H9 (cell line): ENCODE results near the gene PHOSPHO1. TPM values are rescaled to one million over a fixed set of nuclear protein-coding genes. Genes with fewer than 3 reads are reported as not detected.

Experiments
- DNase-seq: peaks from one replicate; pipeline ENCODE4 v3.0.0-alpha.2; 2017
- H2AFZ ChIP-seq: one replicate; pipeline ENCODE4 v1.6.1; 2013; ENCODE audit warnings: mild to moderate bottlenecking, low read length, control low read depth, moderate library complexity
- H2AK5ac ChIP-seq: 2 replicates; pipeline ENCODE4 v1.6.1; 2013; ENCODE audit warnings: low read length, control low read depth, mixed read lengths; ENCODE audit not compliant: insufficient read length
- H2BK120ac ChIP-seq: one replicate; pipeline ENCODE4 v1.6.1; 2013; ENCODE audit warnings: low read depth, mild to moderate bottlenecking, low read length, control low read depth, inconsistent platforms; ENCODE audit not compliant: poor library complexity, severe bottlenecking
- H2BK12ac ChIP-seq: 2 replicates; pipeline ENCODE4 v1.6.1; 2013; ENCODE audit warnings: low read length, control low read depth, mixed read lengths, low read depth; ENCODE audit not compliant: insufficient read length
- H2BK15ac ChIP-seq: 2 replicates; pipeline ENCODE4 v1.6.1; 2013; ENCODE audit warnings: low read depth, low read length, control low read depth
- H2BK20ac ChIP-seq: one replicate; pipeline ENCODE4 v1.6.1; 2013; ENCODE audit warnings: low read depth, mild to moderate bottlenecking, low read length, control low read depth, inconsistent platforms; ENCODE audit not compliant: poor library complexity, severe bottlenecking
- H2BK5ac ChIP-seq: 2 replicates; pipeline ENCODE4 v1.6.1; 2013; ENCODE audit warnings: low read length, control low read depth, mixed read lengths; ENCODE audit not compliant: insufficient read length
- H3K14ac ChIP-seq: 2 replicates; pipeline ENCODE4 v1.6.1; 2013; ENCODE audit warnings: low read length, control low read depth; ENCODE audit not compliant: insufficient read depth
- H3K18ac ChIP-seq: 2 replicates; pipeline ENCODE4 v1.6.1; 2013; ENCODE audit warnings: low read depth, mild to moderate bottlenecking, mixed read lengths, low read length, control low read depth; ENCODE audit not compliant: insufficient read length
- H3K23ac ChIP-seq: 2 replicates; pipeline ENCODE4 v1.6.1; 2013; ENCODE audit warnings: low read length, control low read depth, mixed read lengths, low read depth; ENCODE audit not compliant: insufficient read length
- H3K23me2 ChIP-seq: 2 replicates; pipeline ENCODE4 v1.6.1; 2013; ENCODE audit warnings: low read depth, mild to moderate bottlenecking, mixed read lengths, low read length, control low read depth; ENCODE audit not compliant: insufficient read length, poor library complexity, severe bottlenecking
- H3K27ac ChIP-seq: 2 replicates; pipeline ENCODE4 v1.5.1; 2013; ENCODE audit warnings: low read length, control low read depth, mixed read lengths, low read depth; ENCODE audit not compliant: insufficient read length
- H3K27me3 ChIP-seq: 2 replicates; pipeline ENCODE4 v1.6.1; 2013; ENCODE audit warnings: low read length, control low read depth, inconsistent platforms; ENCODE audit not compliant: insufficient read depth
- H3K4ac ChIP-seq: 2 replicates; pipeline ENCODE4 v1.6.1; 2013; ENCODE audit warnings: low read depth, mild to moderate bottlenecking, control low read depth, inconsistent platforms, low read length, moderate library complexity
- H3K4me1 ChIP-seq: 2 replicates; pipeline ENCODE4 v1.6.1; 2013; ENCODE audit warnings: low read length, control low read depth, inconsistent platforms; ENCODE audit not compliant: insufficient read depth
- H3K4me2 ChIP-seq: 2 replicates; pipeline ENCODE4 v1.6.1; 2013; ENCODE audit warnings: low read length, control low read depth, mixed read lengths; ENCODE audit not compliant: insufficient read length, insufficient read depth
- H3K56ac ChIP-seq: 2 replicates; pipeline ENCODE4 v1.6.1; 2013; ENCODE audit warnings: low read depth, mild to moderate bottlenecking, mixed read lengths, low read length, control low read depth; ENCODE audit not compliant: insufficient read length
- H3K79me1 ChIP-seq: 2 replicates; pipeline ENCODE4 v1.6.1; 2013; ENCODE audit warnings: low read depth, mild to moderate bottlenecking, moderate library complexity, low read length, control low read depth, inconsistent platforms; ENCODE audit not compliant: insufficient read depth, poor library complexity, severe bottlenecking
- H3K79me2 ChIP-seq: 2 replicates; pipeline ENCODE4 v1.6.1; 2013; ENCODE audit warnings: low read length, control low read depth, inconsistent platforms; ENCODE audit not compliant: insufficient read depth
- H3K9ac ChIP-seq: 2 replicates; pipeline ENCODE4 v1.6.1; 2013; ENCODE audit warnings: low read length, control low read depth, mixed read lengths; ENCODE audit not compliant: insufficient read length; ENCODE audit errors: extremely low read depth
- H3K9me3 ChIP-seq: one replicate; pipeline ENCODE4 v1.6.1; 2013; ENCODE audit warnings: low read depth, low read length, inconsistent platforms; ENCODE audit not compliant: control insufficient read depth
- H3T11ph ChIP-seq: one replicate; pipeline ENCODE4 v1.6.1; 2013; ENCODE audit warnings: mild to moderate bottlenecking, low read length, control low read depth, inconsistent platforms
- H4K20me1 ChIP-seq: one replicate; pipeline ENCODE4 v1.6.1; 2013; ENCODE audit not compliant: control insufficient read depth, insufficient read length, insufficient read depth
- H4K5ac ChIP-seq: 2 replicates; pipeline ENCODE4 v1.6.1; 2013; ENCODE audit warnings: low read depth, mild to moderate bottlenecking, mixed read lengths, low read length, control low read depth; ENCODE audit not compliant: insufficient read length
- H4K8ac ChIP-seq: replicated peaks from 2 replicates; pipeline ENCODE4 v1.6.1; 2013; ENCODE audit warnings: low read length, control low read depth, mixed read lengths, low read depth; ENCODE audit not compliant: insufficient read length
- H4K91ac ChIP-seq: 2 replicates; pipeline ENCODE4 v1.6.1; 2013; ENCODE audit warnings: low read depth, mild to moderate bottlenecking, moderate library complexity, mixed read lengths, low read length, control low read depth; ENCODE audit not compliant: insufficient read length
- H3K27ac Mint-ChIP-seq, 3 experiments: 2 replicates in 2 of 3; 3 replicates in 1 of 3; pipeline ENCODE4 v1.8.0; 2020 to 2021; ENCODE audit warnings: mixed read lengths in 3 of 3, mild to moderate bottlenecking in 1 of 3, moderate library complexity in 1 of 3
- H3K27me3 Mint-ChIP-seq: 2 replicates; pipeline ENCODE4 v1.8.0; 2021; ENCODE audit warnings: low read depth, mild to moderate bottlenecking, moderate library complexity, mixed read lengths
- H3K36me3 Mint-ChIP-seq, 3 experiments: 2 replicates in 2 of 3; 3 replicates in 1 of 3; pipeline ENCODE4 v1.8.0; 2020 to 2021; ENCODE audit warnings: low read depth in 3 of 3, mixed read lengths in 3 of 3; ENCODE audit not compliant: insufficient read depth in 1 of 3
- H3K4me1 Mint-ChIP-seq, 2 experiments: 2 replicates each; pipeline ENCODE4 v1.8.0; 2020; ENCODE audit warnings: mixed read lengths in 2 of 2
- H3K4me3 Mint-ChIP-seq, 2 experiments: 2 replicates in 1 of 2; 3 replicates in 1 of 2; pipeline ENCODE4 v1.8.0; 2020 to 2021; ENCODE audit warnings: mild to moderate bottlenecking in 2 of 2, mixed read lengths in 2 of 2, moderate library complexity in 1 of 2
- H3K9me3 Mint-ChIP-seq, 2 experiments: 2 replicates in 1 of 2; 3 replicates in 1 of 2; pipeline ENCODE4 v1.8.0; 2020; ENCODE audit warnings: mild to moderate bottlenecking in 2 of 2, mixed read lengths in 2 of 2, moderate library complexity in 1 of 2
- CTCF ChIP-seq: fragments of 200-600 bp; sonication (generic); conservative IDR thresholded peaks from 3 replicates; pipeline ENCODE4 v1.8.0; 2021; ENCODE audit warnings: antibody characterized with exemption, mild to moderate bottlenecking
- WGBS: extraction: QIAGEN DNeasy Blood & Tissue Kit; methylation state at CpG from one replicate; pipeline ENCODE4 v1.1.7; 2013; ENCODE audit warnings: missing lambda C conversion rate, low lambda C conversion rate, mixed read lengths; ENCODE audit not compliant: insufficient read length; ENCODE audit errors: extremely low coverage; 5-methylcytosine and 5-hydroxymethylcytosine counted together
- total RNA-seq: library from RNA; stranded (reverse); gene quantifications from 2 replicates; pipeline ENCODE4 v1.2.1, GENCODE V29; 2021

Gene PHOSPHO1
- total RNA-seq, 1 experiment from 2014 or later = 0.63 TPM

GRCh38 chr17:49216953-49217650 lies 13.5 kb downstream of the PHOSPHO1 start:
- no peak overlapping the region for H2BK15ac ChIP-seq
- H2AK5ac ChIP-seq = no peak overlapping the region
- no peak overlapping the region for H3K23ac ChIP-seq
- H3K4me2 ChIP-seq = no peak overlapping the region
- H4K91ac ChIP-seq = no peak overlapping the region
- peak overlapping the region in 1 of 3 experiments; percentile 81; a peak in 1 of 7 replicates for H3K27ac Mint-ChIP-seq
- no peak for TF ChIP-seq CTCF
- H3K14ac ChIP-seq = no peak overlapping the region
- H3K4me1 ChIP-seq = 0 out of 2 replicates have a peak, but pooled peaks cover 2% of the 10 kb centered on the region
- peaks cover 22 to 27% of the 10 kb centered on the region in 2 experiments for H3K4me1 Mint-ChIP-seq
- H4K20me1 ChIP-seq = no peaks in the 10 kb centered on the region
- no peaks in the 10 kb centered on the region for H3K9me3 Mint-ChIP-seq
- no peak overlapping the region for H2BK12ac ChIP-seq
- no peaks in the 10 kb centered on the region for H3K9me3 ChIP-seq
- no peak for DNase-seq
- no peak overlapping the region for H3K56ac ChIP-seq
- no peaks in the 10 kb centered on the region for H3K27me3 ChIP-seq
- H4K5ac ChIP-seq = no peak overlapping the region
- no peak overlapping the region for H3K9ac ChIP-seq
- H3K18ac ChIP-seq = no peak overlapping the region
- no peak overlapping the region for H2BK20ac ChIP-seq
- H2AFZ ChIP-seq = no peak overlapping the region
- no peak overlapping the region for H4K8ac ChIP-seq
- H3K27me3 Mint-ChIP-seq = peaks cover 19% of the 10 kb centered on the region
- H3K79me1 ChIP-seq = no peaks in the 10 kb centered on the region
- no CpG with 5 or more reads among the region's 11 CpGs for WGBS
- H2BK120ac ChIP-seq = no peak overlapping the region
- no peaks in the 10 kb centered on the region for H3K23me2 ChIP-seq
- no peaks in the 10 kb centered on the region for H3K79me2 ChIP-seq
- no peak overlapping the region for H3T11ph ChIP-seq
- H3K36me3 Mint-ChIP-seq = no peaks in the 10 kb centered on the region; a peak in 1 of 7 replicates
- no peak overlapping the region for H3K4me3 Mint-ChIP-seq
- H3K4ac ChIP-seq = no peak overlapping the region
- H3K27ac ChIP-seq = no peak overlapping the region
- no peak overlapping the region for H2BK5ac ChIP-seq
